ENCODE results near the gene TBC1D24.

TBC1D24 gene

GRCh38 chr16:2500430-2500917 is 25.5 kb downstream of the TBC1D24 start:
- DNase-seq = no peak

GRCh38 chr16:2500918-2501750 is 26.2 kb downstream of the TBC1D24 start:
- peak; percentile 73 to 85 (median 82) for DNase-seq

GRCh38 chr16:2501946-2502895 is 27.3 kb downstream of the TBC1D24 start:
- no peak for DNase-seq

GRCh38 chr16:2505695-2506094 is 30.8 kb downstream of the TBC1D24 start:
- no peak for DNase-seq

GRCh38 chr16:2507052-2507659 is 32.2 kb downstream of the TBC1D24 start:
- DNase-seq = no peak

GRCh38 chr16:2507665-2508064 is 32.7 kb downstream of the TBC1D24 start:
- DNase-seq = no peak

GRCh38 chr16:2508722-2509400 is 33.9 kb downstream of the TBC1D24 start:
- DNase-seq = no peak

GRCh38 chr16:2511128-2511800 is 36.3 kb downstream of the TBC1D24 start:
- DNase-seq = no peak

- DNase-seq = no peak
Observed at GRCh38 chr16:2511996-2512734, 37.2 kb downstream of the TBC1D24 start.

- DNase-seq = peak in 2 of 3 experiments; percentile 85 to 86
Observed at GRCh38 chr16:2512735-2513404, 37.9 kb downstream of the TBC1D24 start.

GRCh38 chr16:2513405-2514332 is 38.7 kb downstream of the TBC1D24 start, which contains the start of gene ATP6V0C:
ATP6V0C (plus strand) TSS chr16:2513952; CDS start chr16:2514104, 152 bp downstream.
- peak; percentile 92 to 99 (median 95) for DNase-seq

GRCh38 chr16:2514333-2515179 is 39.6 kb downstream of the TBC1D24 start:
- no peak for DNase-seq

GRCh38 chr16:2515180-2515851 is 40.4 kb downstream of the TBC1D24 start:
- DNase-seq = no peak

GRCh38 chr16:2516391-2517240 is 41.7 kb downstream of the TBC1D24 start:
- DNase-seq = no peak

- DNase-seq = no peak
Observed at GRCh38 chr16:2517954-2518605, 43.2 kb downstream of the TBC1D24 start.

Measured in NCI-H1417 (cell line).